ENCODE measurements around the gene CRY1. TPM values are rescaled to one million over a fixed set of nuclear protein-coding genes. Genes with fewer than 3 reads are reported as not detected.

CRY1 gene
- total RNA-seq, 6 experiments from 2014 or later, result 7.5 to 12.5 (median 10.6) TPM

GRCh38 chr12:106956048-106956578, 137.2 kb downstream of the CRY1 start:
- peak; percentile 52 to 61 (median 56) for ATAC-seq
- 2% methylated on average over 14 of the region's 34 CpGs for WGBS (ENCODE audit: insufficient coverage, low coverage, low lambda C conversion rate, missing lambda C conversion rate)

DNA sequence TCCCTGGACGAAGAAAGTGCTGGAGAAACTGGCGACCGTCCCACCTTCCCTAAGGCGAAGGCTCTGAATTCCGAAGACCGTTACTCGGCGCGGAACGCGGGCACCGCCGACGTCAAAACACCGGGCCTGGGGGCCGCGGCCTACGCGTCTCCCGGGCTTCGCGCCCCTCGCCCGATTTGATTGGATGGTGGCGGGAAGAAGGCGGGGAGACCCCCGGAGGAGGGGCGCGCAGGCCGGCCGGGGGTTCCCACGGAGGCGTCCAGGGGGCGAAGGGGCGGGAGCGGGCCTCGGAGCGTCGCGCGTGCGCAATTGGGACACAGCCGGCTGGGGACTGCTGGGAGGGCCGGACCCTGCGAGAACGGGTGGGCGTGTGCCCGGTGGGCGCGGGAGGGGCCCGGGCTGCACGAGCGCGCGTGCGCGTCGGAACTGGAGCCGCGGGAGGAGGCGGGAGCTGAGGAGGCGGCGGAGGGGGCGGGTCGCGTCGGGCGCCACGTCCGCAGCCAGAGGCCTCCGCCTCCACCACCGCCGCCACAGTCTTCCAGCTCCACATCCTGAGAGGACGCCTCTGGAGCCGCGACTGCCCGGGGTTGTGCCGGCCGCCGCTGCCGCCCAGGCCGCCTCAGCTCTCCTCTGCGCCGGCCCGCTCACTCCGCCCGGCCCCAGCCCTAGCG, 137.8 kb downstream of the CRY1 start, which contains the start of gene TMEM263:
TSS of gene TMEM263 (plus strand) at position 531 of the 671 bp plus-strand sequence. CDS start 11,210 bp downstream, outside the sequence.
- no peaks in the 10 kb centered on the region for H3K27me3 ChIP-seq
- H3K27ac ChIP-seq, result peak within 1 kb of the TSS; percentile 92
- peak within 1 kb of the TSS; percentile 68 to 92 (median 86) for H3K4me3 ChIP-seq
- H3K4me1 ChIP-seq, result peaks cover 0 to 19% (median 0%) of the 10 kb centered on the region in 4 donors
- H3K9me3 ChIP-seq, result no peaks in the 10 kb centered on the region
- no peaks in the 10 kb centered on the region for H3K36me3 ChIP-seq
- TF ChIP-seq CTCF (IDR thresholded peaks at IDR 0.05), result peak in 1 of 4 donors; percentile 17
- peak; percentile 99 for TF ChIP-seq POLR2A (IDR thresholded peaks at IDR 0.05)
- DNase-seq (peak; percentile 96), ATAC-seq (peak; percentile 88 to 95 (median 90))
- intact Hi-C loops (cut with DNase I), result no loop called here
- WGBS (ENCODE audit: insufficient coverage, low coverage, low lambda C conversion rate, missing lambda C conversion rate), result 0% methylated on average over 7 of the region's 88 CpGs

More at GRCh38 chr12:106956048-106956578, 137.2 kb downstream of the CRY1 start:
- DNase-seq, result peak; percentile 71 to 79 (median 74)
- no peaks in the 10 kb centered on the region for H3K9me3 ChIP-seq
- peak overlapping the region; percentile 68 to 92 (median 86) for H3K4me3 ChIP-seq
- peaks cover 0 to 19% (median 0%) of the 10 kb centered on the region in 4 donors for H3K4me1 ChIP-seq
- H3K36me3 ChIP-seq, result no peaks in the 10 kb centered on the region
- no peaks in the 10 kb centered on the region for H3K27me3 ChIP-seq
- TF ChIP-seq CTCF (IDR thresholded peaks at IDR 0.05), result peak in 1 of 4 donors; percentile 23
- TF ChIP-seq POLR2A (IDR thresholded peaks at IDR 0.05), result peak; percentile 9
- H3K27ac ChIP-seq, result peak overlapping the region; percentile 92
- intact Hi-C loops (cut with DNase I), result no loop called here

DNA sequence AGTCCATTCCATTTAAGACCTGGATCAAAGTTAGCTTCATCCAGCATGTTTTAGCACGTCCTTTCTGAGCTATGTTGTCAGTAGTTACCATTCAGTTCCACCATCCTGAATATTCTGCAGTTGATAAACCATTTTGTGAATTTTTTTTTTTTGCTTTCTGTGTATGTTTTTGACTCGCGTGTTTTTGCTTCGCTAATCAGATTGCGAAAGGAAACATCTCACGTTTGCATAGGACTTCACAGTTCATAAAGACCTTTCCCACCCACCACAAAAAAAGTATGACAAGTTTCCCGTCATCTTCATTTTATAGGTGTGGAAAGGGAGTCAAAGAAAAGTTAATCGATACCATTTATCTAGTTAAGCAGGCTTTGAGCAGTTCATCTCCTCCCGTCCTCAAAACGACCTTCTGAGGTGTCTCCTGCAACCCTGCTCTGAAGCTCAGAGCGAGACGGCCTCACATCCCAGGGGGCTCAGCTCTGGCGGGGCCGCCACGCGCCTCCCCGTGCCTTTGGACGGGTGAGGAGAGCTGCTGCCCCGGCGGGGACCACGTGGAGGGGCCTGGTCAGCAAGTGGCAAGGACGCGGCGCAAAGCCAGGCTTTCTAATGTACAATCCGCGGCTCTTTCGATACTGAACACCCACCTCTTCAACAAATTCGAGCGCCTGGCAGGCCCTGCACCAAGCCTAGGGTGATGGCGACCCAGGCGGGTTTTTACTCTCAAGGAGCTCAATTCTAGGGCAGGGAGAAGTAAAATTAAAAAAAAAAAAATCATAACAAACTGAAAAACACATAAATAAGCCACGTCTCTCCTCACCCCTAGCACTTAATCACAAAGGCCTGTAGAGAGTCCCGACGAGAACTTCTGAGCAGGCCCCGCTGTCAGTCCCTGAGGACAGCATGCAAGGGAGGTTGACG, 138.6 kb downstream of the CRY1 start:
- Histone ChIP-seq H3K27ac (peak overlapping the region; percentile 68 to 92 (median 92)), H3K4me3 (peak overlapping the region; percentile 68 to 92 (median 86)), H3K4me1 (peaks cover 0 to 19% (median 0%) of the 10 kb centered on the region in 4 donors), H3K27me3 (no peaks in the 10 kb centered on the region), H3K36me3 (no peaks in the 10 kb centered on the region), H3K9me3 (no peaks in the 10 kb centered on the region)
- WGBS (ENCODE audit: insufficient coverage, low coverage, low lambda C conversion rate, missing lambda C conversion rate), result 38% methylated on average over 23 of the region's 36 CpGs
- intact Hi-C loops (cut with DNase I), result no loop called here
- TF ChIP-seq CTCF (IDR thresholded peaks at IDR 0.05) (no peak), POLR2A (IDR thresholded peaks at IDR 0.05) (no peak)
- peak in 2 of 4 donors; percentile 0 to 1 for ATAC-seq
- DNase-seq, result peak; percentile 42 to 64 (median 57)
